ENCODE results near the gene HDAC4. TPM values are rescaled to one million over a fixed set of nuclear protein-coding genes. Genes with fewer than 3 reads are reported as not detected.

HDAC4 gene
- total and polyA plus RNA-seq, 9 donors, result 7.0 to 74.0 (median 46.3) TPM

GRCh38 chr2:239211396-239212094 is 189.3 kb downstream of the HDAC4 start:
- Histone ChIP-seq H3K27ac (no peak overlapping the region), H3K4me1 (ENCODE audit: insufficient read depth) (peaks cover 8% of the 10 kb centered on the region), H3K36me3 (no peaks in the 10 kb centered on the region), H3K4me3 (no peak overlapping the region), H3K27me3 (no peaks in the 10 kb centered on the region), H3K9me3 (no peaks in the 10 kb centered on the region)
- TF ChIP-seq POLR2A (IDR thresholded peaks at IDR 0.05) (no peak), EP300 (IDR thresholded peaks at IDR 0.05) (no peak)
- TF ChIP-seq, protein P1, sequence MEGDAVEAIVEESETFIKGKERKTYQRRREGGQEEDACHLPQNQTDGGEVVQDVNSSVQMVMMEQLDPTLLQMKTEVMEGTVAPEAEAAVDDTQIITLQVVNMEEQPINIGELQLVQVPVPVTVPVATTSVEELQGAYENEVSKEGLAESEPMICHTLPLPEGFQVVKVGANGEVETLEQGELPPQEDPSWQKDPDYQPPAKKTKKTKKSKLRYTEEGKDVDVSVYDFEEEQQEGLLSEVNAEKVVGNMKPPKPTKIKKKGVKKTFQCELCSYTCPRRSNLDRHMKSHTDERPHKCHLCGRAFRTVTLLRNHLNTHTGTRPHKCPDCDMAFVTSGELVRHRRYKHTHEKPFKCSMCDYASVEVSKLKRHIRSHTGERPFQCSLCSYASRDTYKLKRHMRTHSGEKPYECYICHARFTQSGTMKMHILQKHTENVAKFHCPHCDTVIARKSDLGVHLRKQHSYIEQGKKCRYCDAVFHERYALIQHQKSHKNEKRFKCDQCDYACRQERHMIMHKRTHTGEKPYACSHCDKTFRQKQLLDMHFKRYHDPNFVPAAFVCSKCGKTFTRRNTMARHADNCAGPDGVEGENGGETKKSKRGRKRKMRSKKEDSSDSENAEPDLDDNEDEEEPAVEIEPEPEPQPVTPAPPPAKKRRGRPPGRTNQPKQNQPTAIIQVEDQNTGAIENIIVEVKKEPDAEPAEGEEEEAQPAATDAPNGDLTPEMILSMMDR (IDR thresholded peaks at IDR 0.05), result no peak
- intact Hi-C loops (cut with DNase I), result no loop called here
- peak in 2 of 5 donors; percentile 9 to 23 for DNase-seq
- 79 to 86% (median 80%) methylated on average over 13 of the region's 13 CpGs for WGBS, 3 donors

GRCh38 chr2:239209783-239210182 is 191.0 kb downstream of the HDAC4 start:
- peaks cover 6% of the 10 kb centered on the region for H3K4me1 ChIP-seq (ENCODE audit: insufficient read depth)
- H3K27ac ChIP-seq, result no peak overlapping the region
- 95 to 96% (median 95%) methylated on average over 14 of the region's 14 CpGs for WGBS, 3 donors

GRCh38 chr2:239208465-239209180 is 192.2 kb downstream of the HDAC4 start:
- WGBS, 3 donors, result 94 to 95% (median 94%) methylated on average over 11 of the region's 11 CpGs
- intact Hi-C loops (cut with DNase I), result no loop called here
- H3K9me3 ChIP-seq, result no peaks in the 10 kb centered on the region
- TF ChIP-seq, protein P1 (IDR thresholded peaks at IDR 0.05), result no peak
- TF ChIP-seq EP300 (IDR thresholded peaks at IDR 0.05) (no peak), POLR2A (IDR thresholded peaks at IDR 0.05) (no peak)
- H3K36me3 ChIP-seq, result no peaks in the 10 kb centered on the region
- peaks cover 6% of the 10 kb centered on the region for H3K4me1 ChIP-seq (ENCODE audit: insufficient read depth)
- H3K4me3 ChIP-seq, result no peak overlapping the region
- H3K27ac ChIP-seq, result no peak overlapping the region
- peak in 2 of 5 donors; percentile 2 to 9 for DNase-seq
- no peaks in the 10 kb centered on the region for H3K27me3 ChIP-seq

More at GRCh38 chr2:239209783-239210182, 191.0 kb downstream of the HDAC4 start:
- Histone ChIP-seq H3K27me3 (no peaks in the 10 kb centered on the region), H3K36me3 (no peaks in the 10 kb centered on the region), H3K9me3 (no peaks in the 10 kb centered on the region), H3K4me3 (no peak overlapping the region)
- peak in 3 of 5 donors; percentile 10 to 14 (median 11) for DNase-seq
- TF ChIP-seq POLR2A (IDR thresholded peaks at IDR 0.05), result no peak
- no peak for TF ChIP-seq EP300 (IDR thresholded peaks at IDR 0.05)
- TF ChIP-seq, protein P1 (IDR thresholded peaks at IDR 0.05), result no peak
- intact Hi-C loops (cut with DNase I), result no loop called here

GRCh38 chr2:239206851-239207250 is 194.0 kb downstream of the HDAC4 start:
- DNase-seq, result peak in 2 of 5 donors; percentile 1 to 5
- Histone ChIP-seq H3K4me3 (no peak overlapping the region), H3K9me3 (no peaks in the 10 kb centered on the region), H3K36me3 (no peaks in the 10 kb centered on the region), H3K27me3 (no peaks in the 10 kb centered on the region), H3K4me1 (ENCODE audit: insufficient read depth) (peaks cover 2% of the 10 kb centered on the region), H3K27ac (no peak overlapping the region)
- 94 to 96% (median 96%) methylated on average over 3 of the region's 3 CpGs for WGBS, 3 donors
- TF ChIP-seq EP300 (IDR thresholded peaks at IDR 0.05) (no peak), POLR2A (IDR thresholded peaks at IDR 0.05) (no peak)
- TF ChIP-seq, protein P1 (IDR thresholded peaks at IDR 0.05), result no peak
- intact Hi-C loops (cut with DNase I), result no loop called here
